OCI-LY7 (cell line): ENCODE measurements around the gene TMEM213. TPM values are rescaled to one million over a fixed set of nuclear protein-coding genes. Genes with fewer than 3 reads are reported as not detected.
A peak's percentile ranks its signal among the peaks of the same experiment; 100 is the strongest.

Experiments used
- BruUV-seq: library from RNA; stranded (reverse); fragments of 400-500 nt; replicated peaks from 2 replicates; lab custom pipeline; 2021; lab: Mats Ljungman, UMichigan
- CTCF ChIA-PET: fragments of 300-600 bp; sonication (Branson Sonifier 250); formaldehyde crosslinking; loops from one replicate; lab custom pipeline; 2022; ENCODE audit warnings: antibody characterized with exemption; ENCODE audit not compliant: unreplicated experiment; lab: Charles Lee
- POLR2A ChIA-PET: fragments of 300-600 bp; sonication (Branson Sonifier 250); formaldehyde crosslinking; loops from one replicate; lab custom pipeline; 2022; ENCODE audit warnings: antibody characterized with exemption; lab: Charles Lee
- DNase-seq: peaks from one replicate; pipeline ENCODE4 v3.0.0-alpha.2; 2015; ENCODE audit warnings: low spot score
- H2AFZ ChIP-seq: fragments of 200-600 bp; sonication (generic), shearing (Covaris generic); 2 replicates; pipeline ENCODE4 v1.6.1; 2014; ENCODE audit warnings: mild to moderate bottlenecking, antibody characterized with exemption, low read length, moderate library complexity
- H3K27ac ChIP-seq: fragments of 200-600 bp; sonication (generic); 2 replicates; pipeline ENCODE4 v1.5.1; 2014; ENCODE audit warnings: mixed run types, low read depth, mild to moderate bottlenecking, moderate library complexity, low read length, inconsistent platforms; ENCODE audit not compliant: poor library complexity, severe bottlenecking
- H3K36me3 ChIP-seq: fragments of 200-600 bp; sonication (generic); 2 replicates; pipeline ENCODE4 v1.6.1; 2014; ENCODE audit warnings: mild to moderate bottlenecking, antibody characterized with exemption, low read length, moderate library complexity, mixed read lengths; ENCODE audit not compliant: insufficient read depth
- H3K4me1 ChIP-seq: fragments of 200-600 bp; sonication (generic); 2 replicates; pipeline ENCODE4 v1.5.1; 2014; ENCODE audit warnings: mild to moderate bottlenecking, low read length; ENCODE audit not compliant: insufficient read depth, poor library complexity, severe bottlenecking
- H3K4me2 ChIP-seq: fragments of 200-600 bp; sonication (generic); 2 replicates; pipeline ENCODE4 v1.6.1; 2014; ENCODE audit warnings: mild to moderate bottlenecking, low read length
- H3K4me3 ChIP-seq: fragments of 200-600 bp; sonication (generic); 2 replicates; pipeline ENCODE4 v1.5.1; 2014; ENCODE audit warnings: mild to moderate bottlenecking, low read depth, low read length; ENCODE audit not compliant: poor library complexity, severe bottlenecking
- H3K79me2 ChIP-seq: fragments of 200-600 bp; sonication (generic); 2 replicates; pipeline ENCODE4 v1.6.1; 2016; ENCODE audit warnings: low read depth, mild to moderate bottlenecking, low read length, moderate library complexity, mixed read lengths; ENCODE audit not compliant: insufficient read depth
- H3K9me2 ChIP-seq: fragments of 200-600 bp; sonication (generic); 2 replicates; pipeline ENCODE4 v1.6.1; 2016; ENCODE audit warnings: mild to moderate bottlenecking, low read length, mixed read lengths; ENCODE audit not compliant: insufficient read depth
- H3K9me3 ChIP-seq: fragments of 200-600 bp; sonication (generic); 2 replicates; pipeline ENCODE4 v1.6.1; 2014; ENCODE audit warnings: mild to moderate bottlenecking, mixed run types, low read length, mixed read lengths
- H4K20me1 ChIP-seq: fragments of 200-600 bp; sonication (generic); 2 replicates; pipeline ENCODE4 v1.6.1; 2014; ENCODE audit warnings: mild to moderate bottlenecking, antibody characterized with exemption, low read length, moderate library complexity, mixed read lengths; ENCODE audit not compliant: insufficient read depth
- EZH2phosphoT487 ChIP-seq: fragments of 200-600 bp; sonication (generic); IDR thresholded peaks from 2 replicates; pipeline ENCODE4 v1.6.1; 2018; ENCODE audit warnings: low read depth, borderline replicate concordance, mild to moderate bottlenecking, mixed run types, antibody characterized with exemption, low read length, moderate library complexity, mixed read lengths
- intact Hi-C: fragments of 100-400 bp; cut with micrococcal nuclease; formaldehyde crosslinking; loops from one replicate; pipeline ENCODE4 v1.10.0; 2022; ENCODE audit not compliant: unreplicated experiment
- total RNA-seq, 2 experiments: library from RNA; depleted of rRNA in 1 of 2; stranded (reverse); fragments of >200 nt in 1 of 2; shearing (Covaris generic) in 1 of 2; gene quantifications; 2 replicates each; pipeline ENCODE4 v1.2.3, GENCODE V29; 2014 to 2022
- TF ChIP-seq, protein P1 (sequence below): fragments of 200-600 bp; sonication (generic); conservative IDR thresholded peaks from 2 replicates; pipeline ENCODE4 v1.5.1; 2014; ENCODE audit warnings: mild to moderate bottlenecking, antibody characterized with exemption, low read length, moderate library complexity, mixed read lengths

Gene TMEM213
- total RNA-seq, 2 experiments from 2014 or later: not detected

DNA sequence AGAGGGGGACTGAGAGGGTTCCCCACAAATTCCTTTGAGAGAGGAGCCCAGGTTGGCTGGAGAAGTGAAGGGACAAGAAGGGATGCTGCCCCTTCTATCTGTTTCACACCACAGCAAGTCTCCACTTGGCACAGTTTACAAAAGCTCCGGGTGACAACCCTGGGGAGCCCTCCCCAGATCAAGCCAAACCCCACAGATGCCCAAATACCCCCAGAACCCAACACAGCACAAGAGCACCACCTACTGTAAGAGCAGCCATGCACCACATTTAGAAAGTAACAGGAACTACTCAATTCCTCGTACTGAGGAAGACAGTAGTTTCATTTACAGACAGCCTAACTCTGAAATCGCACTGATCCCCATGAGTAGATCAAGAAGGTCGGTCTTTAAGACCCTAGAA is 68.0 kb downstream of the TMEM213 start:
- POLR2A ChIA-PET: no interaction called here
- Histone ChIP-seq H3K9me3 (no peaks in the 10 kb centered on the region), H3K27ac (no peak overlapping the region), H3K79me2 (no peaks in the 10 kb centered on the region), H3K36me3 (no peaks in the 10 kb centered on the region), H3K4me1 (no peaks in the 10 kb centered on the region), H3K9me2 (no peaks in the 10 kb centered on the region), H3K4me3 (no peak overlapping the region), H2AFZ (no peak overlapping the region), H4K20me1 (no peaks in the 10 kb centered on the region), H3K4me2 (no peak overlapping the region)
- no TSS peak for BruUV-seq
- DNase-seq: peak; percentile 25
- CTCF ChIA-PET: no interaction called here
- TF ChIP-seq, protein P1, sequence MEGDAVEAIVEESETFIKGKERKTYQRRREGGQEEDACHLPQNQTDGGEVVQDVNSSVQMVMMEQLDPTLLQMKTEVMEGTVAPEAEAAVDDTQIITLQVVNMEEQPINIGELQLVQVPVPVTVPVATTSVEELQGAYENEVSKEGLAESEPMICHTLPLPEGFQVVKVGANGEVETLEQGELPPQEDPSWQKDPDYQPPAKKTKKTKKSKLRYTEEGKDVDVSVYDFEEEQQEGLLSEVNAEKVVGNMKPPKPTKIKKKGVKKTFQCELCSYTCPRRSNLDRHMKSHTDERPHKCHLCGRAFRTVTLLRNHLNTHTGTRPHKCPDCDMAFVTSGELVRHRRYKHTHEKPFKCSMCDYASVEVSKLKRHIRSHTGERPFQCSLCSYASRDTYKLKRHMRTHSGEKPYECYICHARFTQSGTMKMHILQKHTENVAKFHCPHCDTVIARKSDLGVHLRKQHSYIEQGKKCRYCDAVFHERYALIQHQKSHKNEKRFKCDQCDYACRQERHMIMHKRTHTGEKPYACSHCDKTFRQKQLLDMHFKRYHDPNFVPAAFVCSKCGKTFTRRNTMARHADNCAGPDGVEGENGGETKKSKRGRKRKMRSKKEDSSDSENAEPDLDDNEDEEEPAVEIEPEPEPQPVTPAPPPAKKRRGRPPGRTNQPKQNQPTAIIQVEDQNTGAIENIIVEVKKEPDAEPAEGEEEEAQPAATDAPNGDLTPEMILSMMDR: peak; percentile 73
- no peak for TF ChIP-seq EZH2phosphoT487
- intact Hi-C loops: loop anchor here (5.0 kb wide), 1 partner anchor 129 kb away; no protein-coding TSS in a partner anchor

GRCh38 chr7:138866353-138866752 is 68.6 kb downstream of the TMEM213 start:
- no peak overlapping the region for H2AFZ ChIP-seq
- TF ChIP-seq, protein P1: no peak
- TF ChIP-seq EZH2phosphoT487: no peak
- no peak overlapping the region for H3K4me2 ChIP-seq
- no peaks in the 10 kb centered on the region for H4K20me1 ChIP-seq
- no peaks in the 10 kb centered on the region for H3K9me2 ChIP-seq
- ChIA-PET CTCF (no interaction called here), POLR2A (no interaction called here)
- no peaks in the 10 kb centered on the region for H3K9me3 ChIP-seq
- H3K4me1 ChIP-seq: no peaks in the 10 kb centered on the region
- intact Hi-C loops: loop anchor here (5.0 kb wide), 1 partner anchor 129 kb away; no protein-coding TSS in a partner anchor
- BruUV-seq: no TSS peak
- no peaks in the 10 kb centered on the region for H3K79me2 ChIP-seq
- H3K27ac ChIP-seq: no peak overlapping the region
- no peak overlapping the region for H3K4me3 ChIP-seq
- DNase-seq: no peak
- H3K36me3 ChIP-seq: no peaks in the 10 kb centered on the region

DNA sequence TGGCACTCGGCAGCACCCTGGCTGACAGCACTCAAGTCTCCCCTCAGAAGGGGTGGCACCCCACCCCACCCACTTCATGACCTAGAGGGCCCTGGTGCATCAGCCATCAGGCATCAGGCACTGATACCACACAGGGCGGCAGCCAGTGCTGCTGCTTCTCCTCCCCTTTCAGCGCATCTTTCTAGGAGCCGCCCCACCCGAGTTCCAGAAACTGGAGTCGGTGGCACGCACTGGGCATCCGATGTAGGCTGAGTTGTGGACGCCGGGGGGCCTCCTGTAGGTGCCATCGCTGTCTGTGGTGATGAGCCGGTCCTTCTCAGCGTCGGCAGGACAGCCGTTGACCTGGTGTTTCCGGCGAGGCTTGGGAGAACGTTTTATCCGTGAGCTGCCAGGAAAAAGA is 70.0 kb downstream of the TMEM213 start:
- CTCF ChIA-PET: no interaction called here
- no peak overlapping the region for H3K4me3 ChIP-seq
- no peaks in the 10 kb centered on the region for H3K4me1 ChIP-seq
- H2AFZ ChIP-seq: no peak overlapping the region
- no peak overlapping the region for H3K4me2 ChIP-seq
- H3K9me3 ChIP-seq: no peaks in the 10 kb centered on the region
- intact Hi-C loops: loop anchor here (5.0 kb wide), 1 partner anchor 130 kb away; no protein-coding TSS in a partner anchor
- no peaks in the 10 kb centered on the region for H4K20me1 ChIP-seq
- no peaks in the 10 kb centered on the region for H3K36me3 ChIP-seq
- TF ChIP-seq, protein P1: no peak
- TF ChIP-seq EZH2phosphoT487: no peak
- DNase-seq: no peak
- no peak overlapping the region for H3K27ac ChIP-seq
- no TSS peak for BruUV-seq
- H3K9me2 ChIP-seq: no peaks in the 10 kb centered on the region
- POLR2A ChIA-PET: no interaction called here
- H3K79me2 ChIP-seq: no peaks in the 10 kb centered on the region
